Measurements from ENCODE around the gene ARHGAP9.

DNA sequence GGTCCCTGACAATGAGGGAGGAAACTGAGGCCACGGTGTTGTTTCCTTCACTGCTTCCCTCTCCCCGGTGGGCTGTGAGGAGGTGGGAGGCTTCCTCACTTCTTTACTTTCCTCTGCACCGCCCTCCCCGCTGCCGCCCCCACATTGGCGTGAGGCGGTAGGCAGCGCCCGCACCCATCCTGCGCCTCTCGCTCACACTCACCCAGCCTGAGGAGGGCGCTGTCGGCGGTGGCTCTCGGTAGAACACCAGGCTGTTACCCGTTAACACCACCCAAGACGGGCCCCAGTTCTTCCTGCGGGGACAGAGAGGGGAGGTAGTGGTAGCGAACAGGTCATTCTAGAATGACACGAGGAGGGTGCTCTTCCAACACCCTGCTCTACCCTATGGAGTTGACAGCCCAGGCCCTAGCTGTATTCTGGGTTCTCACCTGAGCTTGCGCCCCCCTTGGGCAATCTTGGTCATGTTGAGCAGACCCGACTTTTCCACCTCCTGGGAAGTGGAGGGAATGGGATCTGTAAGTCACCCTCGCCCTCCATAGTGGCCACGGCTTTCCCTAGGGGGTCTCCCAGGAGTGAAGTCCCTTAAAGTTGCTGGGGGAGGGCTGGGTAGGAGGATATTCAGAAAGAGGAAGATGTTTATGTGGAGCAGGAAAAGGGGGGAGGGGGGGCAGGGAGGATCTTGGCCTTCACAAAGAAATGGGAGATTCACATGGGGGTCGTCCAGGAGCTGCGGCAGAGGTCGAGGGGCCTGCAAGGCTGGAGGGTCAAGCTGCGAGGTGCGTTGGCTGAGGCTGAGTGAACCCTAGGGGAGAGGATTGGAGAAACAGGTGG lies 3.3 kb downstream of the ARHGAP9 start:
- TF ChIP-seq, protein P1, sequence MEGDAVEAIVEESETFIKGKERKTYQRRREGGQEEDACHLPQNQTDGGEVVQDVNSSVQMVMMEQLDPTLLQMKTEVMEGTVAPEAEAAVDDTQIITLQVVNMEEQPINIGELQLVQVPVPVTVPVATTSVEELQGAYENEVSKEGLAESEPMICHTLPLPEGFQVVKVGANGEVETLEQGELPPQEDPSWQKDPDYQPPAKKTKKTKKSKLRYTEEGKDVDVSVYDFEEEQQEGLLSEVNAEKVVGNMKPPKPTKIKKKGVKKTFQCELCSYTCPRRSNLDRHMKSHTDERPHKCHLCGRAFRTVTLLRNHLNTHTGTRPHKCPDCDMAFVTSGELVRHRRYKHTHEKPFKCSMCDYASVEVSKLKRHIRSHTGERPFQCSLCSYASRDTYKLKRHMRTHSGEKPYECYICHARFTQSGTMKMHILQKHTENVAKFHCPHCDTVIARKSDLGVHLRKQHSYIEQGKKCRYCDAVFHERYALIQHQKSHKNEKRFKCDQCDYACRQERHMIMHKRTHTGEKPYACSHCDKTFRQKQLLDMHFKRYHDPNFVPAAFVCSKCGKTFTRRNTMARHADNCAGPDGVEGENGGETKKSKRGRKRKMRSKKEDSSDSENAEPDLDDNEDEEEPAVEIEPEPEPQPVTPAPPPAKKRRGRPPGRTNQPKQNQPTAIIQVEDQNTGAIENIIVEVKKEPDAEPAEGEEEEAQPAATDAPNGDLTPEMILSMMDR (IDR thresholded peaks at IDR 0.05 in 8 of 11, conservative IDR thresholded peaks at IDR 0.05 in 3 of 11): peak in 10 of 11 experiments; percentile 28 to 76 (median 52)
- no peak for TF ChIP-seq POLR2A (IDR thresholded peaks at IDR 0.05)
- peak; percentile 42 to 75 (median 52) for TF ChIP-seq POLR2AphosphoS5 (IDR thresholded peaks at IDR 0.05)
